Right atrium auricular region (tissue), 2 donors: Measurements from ENCODE around the gene ZNF800. TPM values are rescaled to one million over a fixed set of nuclear protein-coding genes. Genes with fewer than 3 reads are reported as not detected.

Experiments
- DNase-seq: peaks from one replicate; pipeline ENCODE4 v3.0.0-alpha.2; 2019; ENCODE audit warnings: low spot score
- H3K27ac ChIP-seq, 2 donors: fragments of 200-600 bp; sonication (generic); 1 replicate in 1 of 2; 2 replicates in 1 of 2; pipeline ENCODE4 v1.5.1; 2016 to 2019
- H3K27me3 ChIP-seq, 2 donors: fragments of 200-600 bp; sonication (generic); one replicate each; pipeline versions ENCODE4 v1.5.1 to v1.6.0; 2017 to 2019
- H3K36me3 ChIP-seq: fragments of 200-600 bp; sonication (generic); one replicate; pipeline ENCODE4 v1.5.1; 2016
- H3K4me1 ChIP-seq, 2 donors: fragments of 200-600 bp; sonication (generic); one replicate each; pipeline versions ENCODE4 v1.5.1 to v1.6.0; 2017 to 2019
- H3K4me3 ChIP-seq, 2 donors: fragments of 200-600 bp; sonication (generic); 1 replicate in 1 of 2; 2 replicates in 1 of 2; pipeline ENCODE4 v1.5.1; 2017 to 2019; ENCODE audit warnings: mild to moderate bottlenecking in 1 of 2, moderate library complexity in 1 of 2
- H3K9me3 ChIP-seq, 2 donors: fragments of 200-600 bp; sonication (generic); one replicate each; pipeline ENCODE4 v1.5.1; 2019
- total RNA-seq, 2 donors: library from RNA; depleted of rRNA; stranded (reverse); fragments of >200 nt; gene quantifications; one replicate each; pipeline ENCODE4 v1.1.0, GENCODE V29; 2016
- TF ChIP-seq, protein P1 (sequence below), 2 donors: fragments of 200-600 bp; sonication (generic); IDR thresholded peaks; one replicate each; pipeline ENCODE4 v1.5.1; 2019; ENCODE audit warnings: antibody characterized with exemption in 2 of 2

The ZNF800 gene
- total RNA-seq, 2 donors from 2014 or later, result 23.3 to 24.9 TPM

DNA sequence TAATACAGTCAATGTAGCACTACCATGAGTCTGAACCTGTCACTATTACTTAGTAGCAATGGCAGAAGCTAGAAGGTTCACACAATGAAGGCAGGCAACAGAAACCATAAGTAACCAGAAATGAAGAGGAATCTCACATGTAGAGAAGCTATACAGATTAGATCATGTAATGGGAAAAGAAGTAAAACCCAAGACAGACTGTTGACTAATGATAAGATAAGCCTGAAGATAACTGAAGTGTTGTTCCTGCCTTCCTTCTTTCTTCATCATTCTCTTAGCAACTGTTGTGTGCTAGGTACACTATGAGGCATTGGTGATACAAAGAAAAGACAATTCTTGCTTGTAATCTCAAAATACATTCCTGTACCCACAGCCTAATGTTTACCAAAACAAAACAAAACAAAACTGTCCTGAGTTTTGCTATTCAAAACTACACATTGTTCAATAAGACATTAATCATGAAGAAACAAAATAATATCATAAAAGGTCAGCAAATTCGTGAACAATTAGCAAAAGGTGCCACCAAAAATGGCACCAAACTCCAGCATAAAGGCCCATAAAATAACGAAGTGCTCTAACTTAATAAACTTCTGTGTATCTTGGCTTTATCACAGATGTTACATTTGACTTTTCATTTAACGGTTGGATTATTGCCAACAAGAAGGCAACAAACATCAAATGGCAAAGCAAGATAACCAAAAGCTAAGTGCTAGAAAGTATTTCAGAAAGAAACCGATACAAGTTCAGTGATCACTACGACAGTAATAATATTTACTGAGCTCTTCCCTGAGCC is 27.1 kb downstream of the ZNF800 start:
- H3K4me1 ChIP-seq, result peaks cover 0 to 6% of the 10 kb centered on the region in 2 donors
- H3K9me3 ChIP-seq, result no peaks in the 10 kb centered on the region
- no peak for DNase-seq
- TF ChIP-seq, protein P1, sequence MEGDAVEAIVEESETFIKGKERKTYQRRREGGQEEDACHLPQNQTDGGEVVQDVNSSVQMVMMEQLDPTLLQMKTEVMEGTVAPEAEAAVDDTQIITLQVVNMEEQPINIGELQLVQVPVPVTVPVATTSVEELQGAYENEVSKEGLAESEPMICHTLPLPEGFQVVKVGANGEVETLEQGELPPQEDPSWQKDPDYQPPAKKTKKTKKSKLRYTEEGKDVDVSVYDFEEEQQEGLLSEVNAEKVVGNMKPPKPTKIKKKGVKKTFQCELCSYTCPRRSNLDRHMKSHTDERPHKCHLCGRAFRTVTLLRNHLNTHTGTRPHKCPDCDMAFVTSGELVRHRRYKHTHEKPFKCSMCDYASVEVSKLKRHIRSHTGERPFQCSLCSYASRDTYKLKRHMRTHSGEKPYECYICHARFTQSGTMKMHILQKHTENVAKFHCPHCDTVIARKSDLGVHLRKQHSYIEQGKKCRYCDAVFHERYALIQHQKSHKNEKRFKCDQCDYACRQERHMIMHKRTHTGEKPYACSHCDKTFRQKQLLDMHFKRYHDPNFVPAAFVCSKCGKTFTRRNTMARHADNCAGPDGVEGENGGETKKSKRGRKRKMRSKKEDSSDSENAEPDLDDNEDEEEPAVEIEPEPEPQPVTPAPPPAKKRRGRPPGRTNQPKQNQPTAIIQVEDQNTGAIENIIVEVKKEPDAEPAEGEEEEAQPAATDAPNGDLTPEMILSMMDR (IDR thresholded peaks at IDR 0.05), result no peak
- H3K4me3 ChIP-seq, result no peak overlapping the region
- H3K27ac ChIP-seq, result no peak overlapping the region
- H3K27me3 ChIP-seq, result no peaks in the 10 kb centered on the region
- H3K36me3 ChIP-seq, result no peaks in the 10 kb centered on the region

DNA sequence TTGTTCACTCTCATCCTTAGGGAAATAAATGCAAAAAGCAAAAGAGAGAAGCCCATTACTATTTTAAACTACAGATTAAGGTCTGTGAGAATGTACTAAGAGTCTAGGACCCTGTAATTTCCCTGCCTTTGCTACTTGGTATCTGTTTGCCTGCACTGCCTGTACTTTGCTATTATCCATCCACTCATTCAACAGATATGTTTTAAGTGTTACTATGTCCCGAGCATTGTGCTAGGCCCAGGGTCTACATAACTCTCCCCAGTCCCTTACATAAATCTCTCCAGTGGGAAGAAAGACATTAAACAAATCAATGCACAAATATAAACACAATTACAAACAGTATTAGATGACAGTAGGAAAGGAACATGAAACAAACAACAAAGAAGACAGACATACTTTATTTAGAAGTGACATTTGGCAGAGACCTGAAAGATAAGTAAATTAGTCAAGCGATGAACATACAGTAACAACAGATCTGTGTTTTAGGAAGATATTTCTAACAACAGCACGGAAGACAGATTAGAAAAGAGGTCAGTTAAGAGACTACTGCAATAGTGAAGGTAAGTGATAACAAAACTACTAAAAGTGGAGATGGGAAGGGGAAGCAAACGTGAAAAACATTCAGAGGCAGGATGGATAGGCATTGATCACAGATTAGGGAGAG is 30.0 kb downstream of the ZNF800 start:
- DNase-seq, result no peak
- TF ChIP-seq, protein P1 (IDR thresholded peaks at IDR 0.05), result no peak
- Histone ChIP-seq H3K27me3 (no peaks in the 10 kb centered on the region), H3K4me1 (peaks cover 0 to 6% of the 10 kb centered on the region in 2 donors), H3K4me3 (no peak overlapping the region), H3K9me3 (no peaks in the 10 kb centered on the region), H3K36me3 (no peaks in the 10 kb centered on the region), H3K27ac (peak overlapping the region in 1 of 2 donors; percentile 63)

DNA sequence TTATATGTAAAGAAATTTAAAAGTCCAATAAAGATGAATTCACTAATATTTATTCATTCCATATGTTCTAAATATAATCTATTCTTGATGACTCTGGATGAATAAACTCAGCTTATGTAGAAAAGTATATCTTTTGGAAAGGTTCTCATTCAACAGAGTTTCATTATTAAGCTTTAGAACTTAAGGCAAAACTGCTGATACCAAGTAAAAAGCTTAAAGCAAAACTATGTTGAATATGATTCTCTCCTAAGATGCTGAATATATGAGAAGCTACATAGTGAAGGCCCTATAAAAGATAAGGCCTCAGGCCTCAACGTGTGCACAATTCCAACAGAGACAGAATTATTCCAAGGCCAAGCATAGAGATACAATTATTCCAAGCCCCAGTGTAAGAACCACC is 30.8 kb downstream of the ZNF800 start:
- no peak overlapping the region for H3K4me3 ChIP-seq
- no peaks in the 10 kb centered on the region for H3K9me3 ChIP-seq
- peak overlapping the region in 1 of 2 donors; percentile 63 for H3K27ac ChIP-seq
- H3K36me3 ChIP-seq, result no peaks in the 10 kb centered on the region
- H3K4me1 ChIP-seq, result peaks cover 0 to 6% of the 10 kb centered on the region in 2 donors
- TF ChIP-seq, protein P1 (IDR thresholded peaks at IDR 0.05), result no peak
- no peaks in the 10 kb centered on the region for H3K27me3 ChIP-seq
- no peak for DNase-seq

DNA sequence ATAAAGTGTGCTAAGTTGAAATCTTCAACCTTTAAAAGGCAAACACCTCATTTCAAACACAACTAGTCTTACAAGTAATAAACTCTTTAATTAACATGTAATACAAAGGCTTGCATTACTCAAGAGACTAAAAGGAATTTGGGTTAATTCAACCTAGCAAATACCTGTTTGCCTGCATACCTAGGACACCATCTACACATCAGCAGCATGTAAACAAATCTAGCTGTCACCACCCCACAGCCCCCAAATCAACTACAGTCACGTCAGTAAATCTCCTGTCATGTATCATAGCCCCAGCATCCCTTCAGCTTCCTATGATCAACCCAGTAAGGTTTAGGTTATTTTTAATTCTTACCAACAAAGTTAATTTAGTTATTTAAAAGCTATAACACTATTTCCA is 33.5 kb downstream of the ZNF800 start:
- no peak overlapping the region for H3K27ac ChIP-seq
- H3K4me3 ChIP-seq, result no peak overlapping the region
- no peaks in the 10 kb centered on the region for H3K27me3 ChIP-seq
- DNase-seq, result no peak
- no peaks in the 10 kb centered on the region for H3K9me3 ChIP-seq
- TF ChIP-seq, protein P1 (IDR thresholded peaks at IDR 0.05), result no peak
- no peaks in the 10 kb centered on the region for H3K36me3 ChIP-seq
- peaks cover 0 to 6% of the 10 kb centered on the region in 2 donors for H3K4me1 ChIP-seq

DNA sequence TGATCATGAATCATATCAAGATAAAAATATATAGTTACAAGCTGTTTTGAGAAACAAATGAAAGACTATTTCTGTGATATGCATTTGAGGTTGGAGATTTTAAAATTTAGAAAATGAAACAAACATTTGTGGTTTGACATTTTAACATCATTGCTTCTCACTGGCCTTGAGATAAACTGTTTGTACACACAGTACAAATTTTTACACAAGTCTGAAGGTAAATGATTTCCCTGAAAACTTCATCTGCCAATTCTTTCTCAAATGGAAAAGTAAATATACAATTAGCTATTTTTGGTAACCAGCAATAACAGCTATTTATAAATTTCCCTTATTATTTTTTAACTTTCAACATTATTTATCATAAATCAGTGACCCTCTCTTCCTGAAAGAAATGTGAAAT is 38.6 kb downstream of the ZNF800 start:
- Histone ChIP-seq H3K36me3 (no peaks in the 10 kb centered on the region), H3K4me3 (no peak overlapping the region), H3K9me3 (no peaks in the 10 kb centered on the region), H3K4me1 (no peaks in the 10 kb centered on the region), H3K27me3 (no peaks in the 10 kb centered on the region), H3K27ac (no peak overlapping the region)
- TF ChIP-seq, protein P1 (IDR thresholded peaks at IDR 0.05), result no peak
- no peak for DNase-seq
